Measurements from ENCODE around the gene PGM5. TPM values are rescaled to one million over a fixed set of nuclear protein-coding genes. Genes with fewer than 3 reads are reported as not detected.

PGM5 gene
- total RNA-seq, 1 experiment from 2014 or later = not detected

DNA sequence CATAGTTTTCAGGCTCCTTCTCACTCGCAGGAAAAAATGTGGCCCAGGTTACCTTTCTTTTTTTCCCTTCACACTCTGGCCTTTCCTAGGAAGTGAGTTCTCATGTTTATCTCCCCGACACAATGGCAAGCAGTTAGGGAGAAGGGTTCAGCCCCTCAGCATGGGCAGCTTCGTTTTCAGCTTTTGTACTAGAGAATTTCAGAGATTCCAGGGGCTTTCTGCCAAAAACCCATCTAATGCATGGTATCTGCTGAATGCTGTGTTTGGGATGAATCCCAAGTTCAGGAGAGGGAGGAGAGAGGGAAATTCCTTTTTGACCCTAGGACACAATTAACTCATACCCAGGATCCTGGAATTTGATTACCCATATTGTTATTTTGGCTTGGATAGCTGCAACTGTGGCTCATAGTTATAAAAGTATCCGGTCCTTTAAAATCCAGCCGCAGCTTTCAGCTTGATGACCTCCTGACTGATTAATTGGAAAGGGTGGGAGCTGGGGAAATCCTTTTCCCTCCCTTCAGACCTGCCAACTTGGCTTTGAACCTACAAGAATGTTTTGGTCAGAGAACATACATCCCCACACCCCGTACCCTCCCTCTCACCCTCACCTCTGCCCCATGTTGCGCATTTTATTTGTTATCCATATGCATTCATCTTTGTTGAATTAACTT is 105.8 kb downstream of the PGM5 start:
- Histone ChIP-seq H3K9me3 (ENCODE audit: low read depth, low read length, poor library complexity, severe bottlenecking) (no peaks in the 10 kb centered on the region), H3K27me3 (replicated peaks; ENCODE audit: insufficient read depth, low read depth, low read length, poor library complexity) (peaks cover 11% of the 10 kb centered on the region), H3K4me3 (ENCODE audit: low read depth, low read length, poor library complexity, severe bottlenecking) (no peak overlapping the region), H3K27ac (ENCODE audit: low read depth, low read length, poor library complexity, severe bottlenecking) (no peak overlapping the region), H3K36me3 (ENCODE audit: insufficient read depth, low read length, poor library complexity, severe bottlenecking) (no peaks in the 10 kb centered on the region), H3K4me1 (ENCODE audit: insufficient read depth, low read length, poor library complexity, severe bottlenecking) (no peaks in the 10 kb centered on the region)
- TF ChIP-seq CTCF (conservative IDR thresholded peaks at IDR 0.05; ENCODE audit: low read depth, low read length) (no peak), EZH2 (IDR thresholded peaks at IDR 0.05; ENCODE audit: borderline replicate concordance, low read depth, low read length, poor library complexity, severe bottlenecking) (no peak)
- DNase-seq (ENCODE audit: low spot score) = no peak
- BruUV-seq (replicated peaks) = no TSS peak
- ChIA-PET CTCF (no interaction called here), POLR2A (ENCODE audit: low non-redundant PET) (no interaction called here)
- intact Hi-C loops (cut with micrococcal nuclease; ENCODE audit: unreplicated experiment) = no loop called here

DNA sequence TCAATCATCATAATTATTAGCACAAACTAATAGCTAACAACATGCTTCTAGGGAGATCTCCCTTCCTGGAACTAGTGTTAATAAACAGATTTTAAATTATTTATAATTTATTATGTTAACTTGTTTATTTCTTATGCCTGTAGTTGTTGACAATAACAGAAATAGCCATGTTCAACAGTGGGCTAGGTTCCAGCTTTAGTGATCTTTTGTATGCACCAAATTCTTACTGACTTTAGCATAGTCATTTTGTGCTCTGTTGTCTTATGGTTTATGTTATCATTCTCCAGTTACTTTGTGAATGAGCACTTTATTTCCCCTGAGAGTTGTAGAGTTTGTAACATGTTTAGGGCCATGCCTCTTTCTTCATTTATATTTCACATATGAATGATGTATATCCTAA is 113.7 kb downstream of the PGM5 start:
- no peak for TF ChIP-seq EZH2 (IDR thresholded peaks at IDR 0.05; ENCODE audit: borderline replicate concordance, low read depth, low read length, poor library complexity, severe bottlenecking)
- TF ChIP-seq CTCF (conservative IDR thresholded peaks at IDR 0.05; ENCODE audit: low read depth, low read length) = no peak
- no TSS peak for BruUV-seq (replicated peaks)
- Histone ChIP-seq H3K27ac (ENCODE audit: low read depth, low read length, poor library complexity, severe bottlenecking) (no peak overlapping the region), H3K36me3 (ENCODE audit: insufficient read depth, low read length, poor library complexity, severe bottlenecking) (no peaks in the 10 kb centered on the region), H3K4me3 (ENCODE audit: low read depth, low read length, poor library complexity, severe bottlenecking) (no peak overlapping the region), H3K27me3 (replicated peaks; ENCODE audit: insufficient read depth, low read depth, low read length, poor library complexity) (peaks cover 12% of the 10 kb centered on the region), H3K9me3 (ENCODE audit: low read depth, low read length, poor library complexity, severe bottlenecking) (no peaks in the 10 kb centered on the region), H3K4me1 (ENCODE audit: insufficient read depth, low read length, poor library complexity, severe bottlenecking) (no peaks in the 10 kb centered on the region)
- intact Hi-C loops (cut with micrococcal nuclease; ENCODE audit: unreplicated experiment) = no loop called here
- POLR2A ChIA-PET (ENCODE audit: low non-redundant PET) = no interaction called here
- CTCF ChIA-PET = no interaction called here
- DNase-seq (ENCODE audit: low spot score) = no peak

DNA sequence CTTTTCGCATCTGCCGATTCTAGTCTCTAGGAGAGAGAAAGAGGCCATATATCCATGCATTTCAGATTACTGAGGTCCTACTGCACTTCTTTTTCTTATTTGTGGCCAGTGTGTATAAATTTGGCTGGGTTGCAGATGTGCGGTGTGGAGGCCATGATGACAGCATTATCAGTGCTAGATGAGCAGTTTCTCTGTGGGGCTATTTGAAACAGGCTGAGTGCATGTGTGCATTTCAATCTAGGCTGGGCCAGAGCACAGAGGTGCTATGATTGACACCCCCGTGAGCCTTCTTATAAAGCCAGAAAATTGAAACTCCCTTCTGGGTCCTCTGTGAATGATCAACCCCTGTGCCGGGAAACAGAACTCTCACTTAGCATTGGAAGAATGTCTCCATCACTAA is 114.2 kb downstream of the PGM5 start:
- no TSS peak for BruUV-seq (replicated peaks)
- H3K36me3 ChIP-seq (ENCODE audit: insufficient read depth, low read length, poor library complexity, severe bottlenecking) = no peaks in the 10 kb centered on the region
- H3K27me3 ChIP-seq (replicated peaks; ENCODE audit: insufficient read depth, low read depth, low read length, poor library complexity) = peaks cover 12% of the 10 kb centered on the region
- intact Hi-C loops (cut with micrococcal nuclease; ENCODE audit: unreplicated experiment) = no loop called here
- no peak for TF ChIP-seq CTCF (conservative IDR thresholded peaks at IDR 0.05; ENCODE audit: low read depth, low read length)
- TF ChIP-seq EZH2 (IDR thresholded peaks at IDR 0.05; ENCODE audit: borderline replicate concordance, low read depth, low read length, poor library complexity, severe bottlenecking) = no peak
- H3K9me3 ChIP-seq (ENCODE audit: low read depth, low read length, poor library complexity, severe bottlenecking) = no peaks in the 10 kb centered on the region
- H3K4me1 ChIP-seq (ENCODE audit: insufficient read depth, low read length, poor library complexity, severe bottlenecking) = no peaks in the 10 kb centered on the region
- POLR2A ChIA-PET (ENCODE audit: low non-redundant PET) = no interaction called here
- CTCF ChIA-PET = no interaction called here
- H3K27ac ChIP-seq (ENCODE audit: low read depth, low read length, poor library complexity, severe bottlenecking) = no peak overlapping the region
- no peak for DNase-seq (ENCODE audit: low spot score)
- no peak overlapping the region for H3K4me3 ChIP-seq (ENCODE audit: low read depth, low read length, poor library complexity, severe bottlenecking)

Measured in A673 (cell line).